ENCODE data around the gene GFER. TPM values are rescaled to one million over a fixed set of nuclear protein-coding genes. Genes with fewer than 3 reads are reported as not detected.
A peak's percentile ranks its signal among the peaks of the same experiment; 100 is the strongest.

The GFER gene
- polyA plus RNA-seq, 1 experiment = 15.8 TPM

- DNase-seq (ENCODE audit: low read depth, low spot score) = no peak
- H3K4me3 ChIP-seq (ENCODE audit: low read depth, low read length) = peak overlapping the region; percentile 4; the same call in 1 of the 2 replicates
- TF ChIP-seq CTCF (IDR thresholded peaks at IDR 0.05; ENCODE audit: low read depth, low read length) = no peak
- no peaks in the 10 kb centered on the region for H3K9me3 ChIP-seq (ENCODE audit: control insufficient read depth, insufficient read depth, low read length)
- POLR2A ChIA-PET = interaction anchor here (0.6 kb wide), 1 partner anchor 135 kb away, joined by 3 read pairs; the partner anchor contains the start of gene TRAF7
- peaks cover 5% of the 10 kb centered on the region for H3K27me3 ChIP-seq (ENCODE audit: control insufficient read depth, insufficient read depth, low read length)
- H3K27ac ChIP-seq (ENCODE audit: low read depth, low read length) = no peak overlapping the region
- CTCF ChIA-PET = interaction anchor here (1.6 kb wide), 1 partner anchor 36 kb away, joined by 3 read pairs; no protein-coding TSS in a partner anchor
Observed at GRCh38 chr16:2019921-2020831, 36.2 kb downstream of the GFER start.

GRCh38 chr16:2022723-2023091, 38.7 kb downstream of the GFER start:
- TF ChIP-seq CTCF (IDR thresholded peaks at IDR 0.05; ENCODE audit: low read depth, low read length) = no peak
- Histone ChIP-seq H3K27me3 (ENCODE audit: control insufficient read depth, insufficient read depth, low read length) (peaks cover 5% of the 10 kb centered on the region), H3K9me3 (ENCODE audit: control insufficient read depth, insufficient read depth, low read length) (no peaks in the 10 kb centered on the region; the same call in 1 of the 2 replicates), H3K27ac (ENCODE audit: low read depth, low read length) (no peak overlapping the region), H3K4me3 (ENCODE audit: low read depth, low read length) (peak overlapping the region; percentile 40)
- CTCF ChIA-PET = interaction anchor here (0.6 to 5.4 kb wide), 23 partner anchors 9 to 133 kb away, joined by 3 to 87 read pairs (median 4); partner anchors contain the start of genes NTHL1, TRAF7 and TSC2
- POLR2A ChIA-PET = interaction anchor here (0.6 to 3.8 kb wide), 9 partner anchors 11 to 232 kb away, joined by 3 to 22 read pairs (median 6); partner anchors contain the start of genes NTHL1, TRAF7 and TSC2
- DNase-seq (ENCODE audit: low read depth, low spot score) = no peak

GRCh38 chr16:2023092-2024031, 39.4 kb downstream of the GFER start:
- TF ChIP-seq CTCF (IDR thresholded peaks at IDR 0.05; ENCODE audit: low read depth, low read length) = peak; percentile 87
- no peaks in the 10 kb centered on the region; the same call in 1 of the 2 replicates for H3K9me3 ChIP-seq (ENCODE audit: control insufficient read depth, insufficient read depth, low read length)
- CTCF ChIA-PET = interaction anchor here (0.6 to 5.4 kb wide), 20 partner anchors 9 to 130 kb away, joined by 3 to 87 read pairs (median 4); partner anchors contain the start of genes NTHL1 and TSC2
- H3K27ac ChIP-seq (ENCODE audit: low read depth, low read length) = peak overlapping the region; percentile 21
- POLR2A ChIA-PET = interaction anchor here (0.6 to 3.8 kb wide), 7 partner anchors 16 to 231 kb away, joined by 3 to 22 read pairs (median 6); partner anchors contain the start of genes NTHL1, TRAF7 and TSC2
- H3K27me3 ChIP-seq (ENCODE audit: control insufficient read depth, insufficient read depth, low read length) = peaks cover 5% of the 10 kb centered on the region
- peak overlapping the region; percentile 40 for H3K4me3 ChIP-seq (ENCODE audit: low read depth, low read length)
- peak; percentile 66 for DNase-seq (ENCODE audit: low read depth, low spot score)

GRCh38 chr16:2024032-2024420, 40.0 kb downstream of the GFER start:
- Histone ChIP-seq H3K9me3 (ENCODE audit: control insufficient read depth, insufficient read depth, low read length) (no peaks in the 10 kb centered on the region; the same call in 1 of the 2 replicates), H3K27ac (ENCODE audit: low read depth, low read length) (no peak overlapping the region), H3K4me3 (ENCODE audit: low read depth, low read length) (no peak overlapping the region), H3K27me3 (ENCODE audit: control insufficient read depth, insufficient read depth, low read length) (peaks cover 5% of the 10 kb centered on the region)
- ChIA-PET CTCF (interaction anchor here (4.6 to 5.4 kb wide), 2 partner anchors 32 to 116 kb away, joined by 49 to 87 read pairs; no protein-coding TSS in a partner anchor), POLR2A (interaction anchor here (0.7 to 3.8 kb wide), 2 partner anchors 9 to 131 kb away, joined by 3 to 22 read pairs; partner anchors contain the start of gene TRAF7)
- TF ChIP-seq CTCF (IDR thresholded peaks at IDR 0.05; ENCODE audit: low read depth, low read length) = no peak
- no peak for DNase-seq (ENCODE audit: low read depth, low spot score)

Measured in AG04450 (cell line).